ENCODE results near the gene RCAN1.

DNA sequence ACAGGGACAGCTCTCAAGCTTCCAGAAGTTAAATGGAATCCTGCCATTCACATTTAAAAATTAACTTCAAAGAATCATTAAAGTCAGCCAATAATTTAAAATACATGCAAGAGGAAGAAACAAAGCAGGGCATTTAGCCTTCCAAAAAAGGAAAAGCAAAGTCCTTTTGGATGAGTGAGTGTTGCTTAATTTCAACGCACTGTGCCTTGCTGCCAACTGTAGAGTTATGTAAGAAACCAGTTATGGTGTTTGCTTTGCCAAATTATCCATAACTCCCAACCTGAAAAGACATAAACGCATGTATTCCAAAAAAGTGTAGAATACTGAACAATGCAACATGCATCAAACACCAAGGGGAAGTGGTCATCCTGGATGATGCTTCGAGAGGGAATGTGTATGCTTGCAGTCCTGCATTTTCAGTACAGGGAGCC is 86.8 kb downstream of the RCAN1 start:
- no peak for TF ChIP-seq POLR2AphosphoS5 (IDR thresholded peaks at IDR 0.05; ENCODE audit: low read depth, low read length)
- TF ChIP-seq, protein P1, sequence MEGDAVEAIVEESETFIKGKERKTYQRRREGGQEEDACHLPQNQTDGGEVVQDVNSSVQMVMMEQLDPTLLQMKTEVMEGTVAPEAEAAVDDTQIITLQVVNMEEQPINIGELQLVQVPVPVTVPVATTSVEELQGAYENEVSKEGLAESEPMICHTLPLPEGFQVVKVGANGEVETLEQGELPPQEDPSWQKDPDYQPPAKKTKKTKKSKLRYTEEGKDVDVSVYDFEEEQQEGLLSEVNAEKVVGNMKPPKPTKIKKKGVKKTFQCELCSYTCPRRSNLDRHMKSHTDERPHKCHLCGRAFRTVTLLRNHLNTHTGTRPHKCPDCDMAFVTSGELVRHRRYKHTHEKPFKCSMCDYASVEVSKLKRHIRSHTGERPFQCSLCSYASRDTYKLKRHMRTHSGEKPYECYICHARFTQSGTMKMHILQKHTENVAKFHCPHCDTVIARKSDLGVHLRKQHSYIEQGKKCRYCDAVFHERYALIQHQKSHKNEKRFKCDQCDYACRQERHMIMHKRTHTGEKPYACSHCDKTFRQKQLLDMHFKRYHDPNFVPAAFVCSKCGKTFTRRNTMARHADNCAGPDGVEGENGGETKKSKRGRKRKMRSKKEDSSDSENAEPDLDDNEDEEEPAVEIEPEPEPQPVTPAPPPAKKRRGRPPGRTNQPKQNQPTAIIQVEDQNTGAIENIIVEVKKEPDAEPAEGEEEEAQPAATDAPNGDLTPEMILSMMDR (IDR thresholded peaks at IDR 0.05; ENCODE audit: control extremely low read depth in 1 of 3, insufficient read depth in 1 of 3, low read depth in 1 of 3, low read length in 3 of 3) = no peak
- no peak for TF ChIP-seq RFX5 (IDR thresholded peaks at IDR 0.05; ENCODE audit: borderline replicate concordance, low read depth, low read length)
- TF ChIP-seq POLR2A (IDR thresholded peaks at IDR 0.05; ENCODE audit: control extremely low read depth in 1 of 2, low read depth in 2 of 2, low read length in 2 of 2) = no peak
- no peak for TF ChIP-seq SP4 (IDR thresholded peaks at IDR 0.05; ENCODE audit: low read length)
- TF ChIP-seq GABPA (IDR thresholded peaks at IDR 0.05; ENCODE audit: borderline replicate concordance, insufficient read depth, low read length) = no peak
- TF ChIP-seq MAFK (IDR thresholded peaks at IDR 0.05; ENCODE audit: low read depth, low read length) = no peak
- TF ChIP-seq BCL11A (IDR thresholded peaks at IDR 0.05; ENCODE audit: low read depth in 2 of 2, low read length in 2 of 2) = no peak
- no peak for TF ChIP-seq CREB1 (IDR thresholded peaks at IDR 0.05)
- no peak for TF ChIP-seq CEBPB (IDR thresholded peaks at IDR 0.05; ENCODE audit: low read depth, low read length)
- no peak for TF ChIP-seq PHF8 (conservative IDR thresholded peaks at IDR 0.05; ENCODE audit: low read depth, low read length)
- no peak for TF ChIP-seq RNF2 (IDR thresholded peaks at IDR 0.05; ENCODE audit: borderline replicate concordance, low read depth, low read length, missing control alignments, poor library complexity, severe bottlenecking)
- TF ChIP-seq, protein P2, sequence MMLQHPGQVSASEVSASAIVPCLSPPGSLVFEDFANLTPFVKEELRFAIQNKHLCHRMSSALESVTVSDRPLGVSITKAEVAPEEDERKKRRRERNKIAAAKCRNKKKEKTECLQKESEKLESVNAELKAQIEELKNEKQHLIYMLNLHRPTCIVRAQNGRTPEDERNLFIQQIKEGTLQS (IDR thresholded peaks at IDR 0.05; ENCODE audit: insufficient read depth, low read depth, low read length) = no peak
